Urinary bladder (tissue), 4 donors: Measurements from ENCODE around the gene ERVFRD-1. TPM values are rescaled to one million over a fixed set of nuclear protein-coding genes. Genes with fewer than 3 reads are reported as not detected.

Source experiments
- DNase-seq: peaks from one replicate; pipeline ENCODE4 v3.0.0-alpha.2; 2015; ENCODE audit errors: extremely low spot score
- H3K27ac ChIP-seq: one replicate; pipeline ENCODE4 v1.5.1; 2013; ENCODE audit warnings: low read depth, mild to moderate bottlenecking, moderate library complexity
- H3K36me3 ChIP-seq: one replicate; pipeline ENCODE4 v1.6.1; 2013; ENCODE audit warnings: mild to moderate bottlenecking, moderate library complexity; ENCODE audit not compliant: insufficient read depth
- H3K4me1 ChIP-seq: one replicate; pipeline ENCODE4 v1.6.1; 2013; ENCODE audit warnings: mild to moderate bottlenecking, moderate library complexity; ENCODE audit not compliant: insufficient read depth
- H3K4me3 ChIP-seq: one replicate; pipeline ENCODE4 v1.5.1; 2013; ENCODE audit warnings: low read depth, low read length
- WGBS: extraction: QIAGEN DNeasy Blood & Tissue Kit; methylation state at CpG from one replicate; pipeline ENCODE4 v1.1.7; 2013; 5-methylcytosine and 5-hydroxymethylcytosine counted together
- polyA plus RNA-seq: library from polyadenylated mRNA; stranded (reverse); fragments of 200-250 nt; gene quantifications from one replicate; pipeline ENCODE4 v1.2.3, GENCODE V29; 2013
- small RNA-seq: library from RNA; depleted of rRNA; stranded (forward); fragments of <200 nt; gene quantifications from one replicate; pipeline ENCODE3, GENCODE V24; 2014
- total RNA-seq: library from RNA; depleted of rRNA; stranded (reverse); fragments of >200 nt; gene quantifications from one replicate; pipeline ENCODE4 v1.2.3, GENCODE V29; 2014
- donor health status: healthy with polysubstance abuse.
- donor health status: healthy.

ERVFRD-1 gene
- total and polyA plus RNA-seq, 2 donors: 0.22 TPM; not detected in 1

DNA sequence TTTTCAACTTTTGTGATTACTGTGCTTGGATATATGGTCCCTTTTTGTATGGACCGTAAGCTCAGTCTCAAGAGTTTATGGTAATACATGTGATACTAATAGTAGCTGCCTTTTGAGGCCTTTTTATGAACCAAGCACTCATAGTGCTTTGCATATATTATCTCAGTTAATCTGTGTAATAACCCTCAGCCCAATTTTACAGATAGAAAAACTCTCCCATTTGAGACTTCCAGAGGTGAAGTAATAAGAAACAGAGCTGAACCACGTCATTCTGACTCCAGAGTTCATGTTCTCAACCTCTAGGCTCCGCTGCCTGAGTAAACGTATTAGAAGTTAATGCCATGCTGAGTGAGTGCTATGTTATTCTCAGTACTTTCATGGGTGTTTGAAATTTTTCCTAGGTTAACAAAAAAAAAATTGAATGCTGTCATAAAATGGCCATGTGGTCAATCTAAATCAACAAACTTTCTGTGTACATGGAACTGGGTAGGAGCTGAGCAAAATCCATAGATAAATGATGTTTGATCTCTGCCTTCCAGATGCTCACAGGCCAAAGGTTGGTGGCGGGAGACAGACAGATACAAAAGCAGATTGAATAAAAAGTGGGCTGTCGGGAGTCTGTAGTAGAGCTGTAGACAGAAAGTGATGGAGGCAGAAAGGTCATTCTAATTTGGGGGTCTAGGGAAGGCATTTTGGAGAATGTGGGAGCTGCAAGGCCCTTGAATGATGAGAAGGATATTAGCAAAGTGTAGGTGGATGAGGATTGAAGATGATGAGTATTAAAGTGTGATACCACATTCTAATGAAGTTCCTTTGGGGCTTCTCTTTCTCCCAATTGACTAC is 44.8 kb downstream of the ERVFRD-1 start:
- no peaks in the 10 kb centered on the region for H3K36me3 ChIP-seq
- WGBS: 92% methylated on average over 6 of the region's 6 CpGs
- no peak overlapping the region for H3K27ac ChIP-seq
- H3K4me3 ChIP-seq: no peak overlapping the region
- DNase-seq: no peak
- H3K4me1 ChIP-seq: no peaks in the 10 kb centered on the region

DNA sequence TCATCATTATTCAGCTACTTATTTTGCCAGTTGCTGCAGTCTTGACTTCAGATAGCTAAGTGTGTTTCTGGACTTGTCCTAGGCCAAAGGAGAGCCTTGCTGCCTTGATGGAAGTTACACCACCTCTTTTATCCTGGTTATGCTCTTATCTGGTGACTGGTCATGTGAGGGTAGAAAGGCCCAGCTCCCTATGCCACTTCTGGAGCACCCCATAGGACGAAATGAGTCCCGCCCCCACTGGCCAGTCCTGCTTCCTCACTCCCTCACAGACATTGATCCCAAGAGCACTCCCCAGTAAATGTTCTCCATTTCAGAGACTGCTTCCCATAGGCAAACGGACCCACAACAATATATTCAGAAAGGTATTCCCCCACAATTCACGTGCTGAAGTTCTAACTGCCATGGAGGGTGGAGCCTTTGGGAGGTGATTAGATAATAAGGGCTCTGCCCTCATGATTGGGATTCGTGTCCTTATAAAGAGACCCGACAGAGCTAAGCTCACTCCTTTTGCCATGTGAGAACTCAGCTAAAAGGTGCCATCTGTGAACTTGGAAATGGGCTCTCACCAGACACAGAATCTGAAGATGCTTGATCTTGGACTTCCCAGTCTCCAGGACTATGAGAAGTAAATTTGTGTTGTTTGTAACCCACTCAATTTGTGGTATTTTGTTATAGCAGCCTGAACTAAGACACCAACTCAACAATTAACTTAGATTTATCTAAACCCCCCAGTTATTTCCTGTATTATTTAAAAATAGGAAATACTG is 45.9 kb downstream of the ERVFRD-1 start:
- H3K4me1 ChIP-seq: no peaks in the 10 kb centered on the region
- WGBS: 90% methylated on average over 6 of the region's 6 CpGs

DNA sequence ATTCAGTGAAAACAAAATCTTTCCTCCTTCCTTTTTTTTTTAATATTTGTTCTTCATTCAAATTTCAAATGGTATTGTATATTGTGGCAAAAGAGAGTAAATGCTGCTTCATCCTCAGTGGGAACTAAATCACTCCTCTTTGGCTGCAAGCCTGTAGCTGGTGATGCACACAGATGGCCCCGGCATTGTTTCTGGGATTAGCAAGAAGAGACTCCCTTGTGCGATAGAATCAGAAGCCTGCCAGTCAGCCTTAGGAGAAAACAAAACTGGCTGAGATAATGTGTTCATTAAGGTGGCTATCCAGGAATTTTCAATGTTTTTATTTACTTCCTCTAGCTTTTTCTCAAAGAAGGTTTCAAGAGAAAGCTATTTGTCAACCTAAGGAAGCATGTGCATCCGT is 46.7 kb downstream of the ERVFRD-1 start:
- 68% methylated on average over 3 of the region's 3 CpGs for WGBS
- Histone ChIP-seq H3K4me3 (no peak overlapping the region), H3K27ac (no peak overlapping the region), H3K36me3 (no peaks in the 10 kb centered on the region), H3K4me1 (no peaks in the 10 kb centered on the region)
- no peak for DNase-seq

More for the DNA sequence above, 45.9 kb downstream of the ERVFRD-1 start:
- no peak overlapping the region for H3K4me3 ChIP-seq
- DNase-seq: no peak
- no peak overlapping the region for H3K27ac ChIP-seq
- no peaks in the 10 kb centered on the region for H3K36me3 ChIP-seq

DNA sequence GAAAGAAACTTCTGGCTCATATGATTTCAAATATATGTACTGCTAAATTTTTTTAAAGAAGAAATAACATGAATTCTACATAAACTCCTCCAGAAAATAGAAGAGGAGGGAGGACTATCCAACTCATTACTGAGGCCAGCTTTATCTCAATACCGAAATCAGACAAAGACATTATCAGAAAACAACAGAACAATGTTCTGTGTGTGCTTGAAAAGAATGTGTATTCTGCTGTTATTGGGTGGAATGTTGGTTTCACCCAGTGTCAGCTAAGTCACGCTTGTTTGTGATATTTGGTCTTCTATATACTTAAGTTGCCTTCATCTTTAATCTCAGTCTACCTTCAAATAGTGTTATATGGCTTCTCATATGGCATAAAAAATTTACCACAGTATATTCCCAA is 48.8 kb downstream of the ERVFRD-1 start:
- Histone ChIP-seq H3K36me3 (no peaks in the 10 kb centered on the region), H3K4me1 (no peaks in the 10 kb centered on the region), H3K27ac (no peak overlapping the region), H3K4me3 (no peak overlapping the region)
- no peak for DNase-seq
- WGBS: 88% methylated on average over 2 of the region's 2 CpGs

DNA sequence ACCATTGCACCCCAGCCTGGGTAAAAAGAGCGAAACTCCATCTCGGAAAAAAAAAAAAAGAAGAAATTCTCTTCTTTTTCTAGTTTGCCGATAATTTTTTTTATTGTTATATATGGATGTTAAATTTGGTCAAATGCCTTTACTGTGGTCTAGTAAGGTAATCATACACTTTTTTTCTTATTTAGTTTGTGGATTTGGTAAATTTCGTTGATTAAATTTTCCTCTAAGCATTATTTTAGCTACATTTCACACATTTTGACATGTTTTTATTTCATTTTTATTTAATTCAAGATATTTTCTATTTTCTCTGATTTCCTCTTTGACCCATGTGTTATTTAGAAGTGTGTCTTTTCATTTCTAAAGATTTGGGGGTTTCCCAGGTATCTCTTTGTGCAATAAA is 49.4 kb downstream of the ERVFRD-1 start:
- no peak overlapping the region for H3K4me3 ChIP-seq
- no peak for DNase-seq
- no peaks in the 10 kb centered on the region for H3K36me3 ChIP-seq
- 96% methylated on average over 4 of the region's 4 CpGs for WGBS
- H3K4me1 ChIP-seq: no peaks in the 10 kb centered on the region
- no peak overlapping the region for H3K27ac ChIP-seq

DNA sequence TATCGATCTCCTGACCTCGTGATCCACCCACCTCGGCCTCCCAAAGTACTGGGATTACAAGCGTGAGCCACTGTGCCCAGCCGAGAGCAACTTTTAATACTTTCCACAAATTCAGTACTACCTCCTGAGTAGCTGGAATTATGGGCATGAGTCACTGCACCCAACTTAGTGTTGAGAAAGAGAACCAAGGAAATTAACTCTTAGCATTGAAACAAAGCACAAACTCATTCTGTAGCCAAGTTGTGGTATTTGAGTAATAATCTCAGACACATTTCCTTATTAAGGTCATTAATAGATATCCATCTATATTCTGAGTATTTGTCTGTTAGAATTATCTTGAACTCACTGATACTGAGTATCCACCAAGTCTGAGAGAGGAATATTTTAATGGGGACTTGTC is 53.1 kb downstream of the ERVFRD-1 start:
- H3K27ac ChIP-seq: no peak overlapping the region
- no peak for DNase-seq
- 96% methylated on average over 5 of the region's 5 CpGs for WGBS
- no peaks in the 10 kb centered on the region for H3K4me1 ChIP-seq
- H3K4me3 ChIP-seq: no peak overlapping the region
- no peaks in the 10 kb centered on the region for H3K36me3 ChIP-seq

DNA sequence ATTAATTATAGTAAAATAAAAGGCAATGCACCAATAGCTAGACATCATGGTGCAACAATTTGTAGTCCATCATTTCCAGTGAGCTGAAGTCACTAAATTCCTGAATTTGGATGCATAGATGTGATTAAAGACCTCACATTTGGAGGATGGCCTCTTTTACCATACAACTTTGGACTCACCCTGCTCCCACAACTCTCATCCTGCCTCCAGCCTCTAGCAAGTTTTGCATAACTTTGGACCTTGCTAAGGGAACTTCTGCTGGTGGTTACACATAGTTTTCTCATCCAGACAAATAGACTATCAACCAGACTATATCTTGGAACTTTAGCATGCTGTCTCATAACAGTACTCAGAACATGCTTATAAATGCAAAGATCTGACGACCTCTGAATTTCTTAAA is 54.7 kb downstream of the ERVFRD-1 start:
- Histone ChIP-seq H3K27ac (no peak overlapping the region), H3K4me3 (no peak overlapping the region), H3K4me1 (no peaks in the 10 kb centered on the region), H3K36me3 (no peaks in the 10 kb centered on the region)
- WGBS: 74% methylated on average over 1 of the region's 1 CpG
- DNase-seq: no peak

DNA sequence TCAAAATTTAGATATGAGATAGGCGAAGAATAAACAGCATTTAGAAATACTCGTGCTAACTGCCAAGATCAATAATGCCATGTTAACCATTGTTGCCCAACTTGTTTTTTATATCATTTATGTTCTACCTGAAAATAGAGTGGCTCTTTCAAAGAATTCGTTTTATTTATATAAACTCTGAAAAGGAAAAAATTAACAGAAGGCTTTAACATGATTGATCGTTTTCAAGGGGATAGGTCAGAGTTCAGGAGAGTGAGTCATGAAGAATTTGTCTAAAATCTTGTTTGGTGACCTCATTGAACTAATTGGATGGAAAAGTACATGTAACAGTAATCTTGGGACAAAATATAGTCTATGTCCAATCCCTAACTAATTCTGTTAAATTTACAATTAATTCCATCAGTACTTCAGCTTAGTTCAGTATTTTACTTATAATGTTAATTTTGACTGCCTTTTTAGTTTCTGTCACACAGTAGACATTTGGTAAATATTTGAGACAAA is 56.3 kb downstream of the ERVFRD-1 start:
- no peaks in the 10 kb centered on the region for H3K4me1 ChIP-seq
- no peak overlapping the region for H3K4me3 ChIP-seq
- no peak overlapping the region for H3K27ac ChIP-seq
- H3K36me3 ChIP-seq: no peaks in the 10 kb centered on the region
- DNase-seq: no peak
- WGBS: 52% methylated on average over 4 of the region's 4 CpGs

DNA sequence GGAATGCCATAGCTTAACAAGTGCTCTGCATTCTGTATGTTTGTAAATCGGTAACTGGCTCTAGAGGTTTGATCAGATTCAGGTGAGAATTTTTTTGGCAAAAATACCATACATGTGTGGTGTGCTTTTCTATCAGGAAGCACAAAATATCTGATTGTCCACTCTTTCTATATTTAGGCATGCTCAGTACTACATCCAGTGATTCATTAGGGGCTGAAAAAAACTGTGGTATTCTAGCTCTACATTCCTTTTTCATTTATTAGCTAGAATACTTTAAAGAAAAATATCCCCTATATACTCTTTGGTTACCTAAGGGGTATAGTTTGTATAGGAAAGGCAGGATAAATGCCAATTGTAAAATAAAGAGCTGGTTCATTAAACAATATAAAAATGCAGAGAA is 56.8 kb downstream of the ERVFRD-1 start:
- H3K36me3 ChIP-seq: no peaks in the 10 kb centered on the region
- H3K4me3 ChIP-seq: no peak overlapping the region
- no peak overlapping the region for H3K27ac ChIP-seq
- no peak for DNase-seq
- no peaks in the 10 kb centered on the region for H3K4me1 ChIP-seq
- 86% methylated on average over 1 of the region's 1 CpG for WGBS

DNA sequence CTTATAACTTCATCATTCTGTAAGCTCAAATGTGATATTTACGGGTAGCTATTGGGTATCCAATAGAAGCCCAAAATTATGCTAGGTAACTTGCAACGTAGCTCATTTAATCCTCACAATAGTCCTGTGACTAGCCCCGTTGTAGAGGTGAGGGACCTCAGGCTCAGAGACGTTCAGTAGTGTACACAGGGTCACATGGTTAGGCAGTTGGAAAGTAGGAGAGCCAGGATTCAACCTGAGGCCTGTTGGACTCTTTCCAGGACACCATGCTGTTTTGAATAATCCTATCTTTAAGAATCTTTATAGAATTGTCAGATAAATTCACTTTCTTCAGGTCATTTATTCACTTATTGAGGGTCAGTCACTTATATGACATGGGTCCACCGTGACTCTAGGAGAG is 58.2 kb downstream of the ERVFRD-1 start:
- no peak overlapping the region for H3K27ac ChIP-seq
- no peaks in the 10 kb centered on the region for H3K36me3 ChIP-seq
- WGBS: 83% methylated on average over 5 of the region's 5 CpGs
- H3K4me1 ChIP-seq: no peaks in the 10 kb centered on the region
- DNase-seq: no peak
- H3K4me3 ChIP-seq: no peak overlapping the region

Small RNA genes within 50 kb of the gene (small RNA-seq; reads per million reads assigned to genes)
- not detected for gene AL136139.1

Other genes with a start within 250 kb of the ERVFRD-1 start
- not detected for gene GCM2, start 229.7 kb downstream of the ERVFRD-1 start, total RNA-seq
- not detected for gene GCM2, start 229.7 kb downstream of the ERVFRD-1 start, polyA plus RNA-seq
- 8.2 TPM for gene SYCP2L, start 224.7 kb downstream of the ERVFRD-1 start, total RNA-seq
- gene SYCP2L, start 224.7 kb downstream of the ERVFRD-1 start, polyA plus RNA-seq: 0.15 TPM
- gene ELOVL2, start 67.4 kb downstream of the ERVFRD-1 start, total RNA-seq: 6.2 TPM
- gene ELOVL2, start 67.4 kb downstream of the ERVFRD-1 start, polyA plus RNA-seq: 4.1 TPM
- gene SMIM13, start 17.9 kb downstream of the ERVFRD-1 start, total RNA-seq: 28.4 TPM
- 7.5 TPM for gene SMIM13, start 17.9 kb downstream of the ERVFRD-1 start, polyA plus RNA-seq
- 49.5 TPM for gene NEDD9, start 120.9 kb upstream of the ERVFRD-1 start, total RNA-seq
- 25.7 TPM for gene NEDD9, start 120.9 kb upstream of the ERVFRD-1 start, polyA plus RNA-seq